T-cell (primary cell): Measurements from ENCODE around the gene MAPK7. TPM values are rescaled to one million over a fixed set of nuclear protein-coding genes. Genes with fewer than 3 reads are reported as not detected.
A peak's percentile ranks its signal among the peaks of the same experiment; 100 is the strongest.

Experiments used
- ATAC-seq, 4 experiments: fragments of 200-7000 bp in 3 of 4; fragments of 150-1000 bp in 1 of 4; cut with Tn5 transposase; replicated peaks in 1 of 4; 1 replicate in 3 of 4; 2 replicates in 1 of 4; pipeline ENCODE4 v1.10.0; 2021; ENCODE audit warnings: moderate library complexity in 3 of 4, mild to moderate bottlenecking in 2 of 4, moderate number of reproducible peaks in 1 of 4
- CTCF ChIA-PET, 2 donors: fragments of 300-600 bp; sonication (Branson Sonifier 250); formaldehyde crosslinking; loops; one replicate each; lab custom pipeline; 2022; ENCODE audit warnings: antibody characterized with exemption in 2 of 2; lab: Charles Lee
- POLR2A ChIA-PET, 2 donors: fragments of 300-600 bp; sonication (Branson Sonifier 250); formaldehyde crosslinking; loops; one replicate each; lab custom pipeline; 2022; ENCODE audit warnings: antibody characterized with exemption in 2 of 2; lab: Charles Lee
- DNase-seq, 35 experiments: peaks; one replicate each; pipeline versions ENCODE4 v3.0.0 to v3.0.0-alpha.2; 2013 to 2023
- H3K27ac ChIP-seq: one replicate; pipeline ENCODE4 v1.5.1; 2013; ENCODE audit warnings: low read length
- H3K27me3 ChIP-seq, 2 experiments: replicated peaks in 1 of 2; 1 replicate in 1 of 2; 2 replicates in 1 of 2; pipeline versions ENCODE4 v1.6.1 to v1.7.0; 2013; ENCODE audit warnings: low read length in 1 of 2, mixed read lengths in 1 of 2; ENCODE audit not compliant: control insufficient read depth in 2 of 2, insufficient read depth in 2 of 2; ENCODE audit errors: extremely low read depth in 1 of 2
- H3K36me3 ChIP-seq, 2 donors: 1 replicate in 1 of 2; 2 replicates in 1 of 2; pipeline versions ENCODE4 v1.6.1 to v1.7.0; 2013; ENCODE audit warnings: low read length in 1 of 2; ENCODE audit not compliant: control insufficient read depth in 2 of 2, insufficient read depth in 1 of 2; ENCODE audit errors: extremely low read depth in 1 of 2
- H3K4me1 ChIP-seq, 2 experiments: 1 replicate in 1 of 2; 2 replicates in 1 of 2; pipeline versions ENCODE4 v1.6.1 to v1.7.0; 2013; ENCODE audit warnings: low read length in 2 of 2, mixed read lengths in 1 of 2; ENCODE audit not compliant: insufficient read depth in 2 of 2, control insufficient read depth in 1 of 2; ENCODE audit errors: extremely low read depth in 1 of 2
- H3K4me3 ChIP-seq, 2 donors: 1 replicate in 1 of 2; 2 replicates in 1 of 2; pipeline versions ENCODE4 v1.5.1 to v1.7.0; 2013; ENCODE audit warnings: mild to moderate bottlenecking in 2 of 2, low read length in 1 of 2, moderate library complexity in 1 of 2; ENCODE audit not compliant: control insufficient read depth in 1 of 2; ENCODE audit errors: extremely low read depth in 1 of 2
- H3K9me3 ChIP-seq: 2 replicates; pipeline ENCODE4 v1.7.0; 2013
- H3K27ac Mint-ChIP-seq, 2 donors: one replicate each; pipeline ENCODE4 v1.8.0; 2020 to 2021; ENCODE audit warnings: mild to moderate bottlenecking in 2 of 2, mixed read lengths in 2 of 2
- H3K27me3 Mint-ChIP-seq, 2 donors: one replicate each; pipeline ENCODE4 v1.8.0; 2021 to 2022; ENCODE audit warnings: mixed read lengths in 2 of 2
- H3K36me3 Mint-ChIP-seq: one replicate; pipeline ENCODE4 v1.8.0; 2021; ENCODE audit warnings: mixed read lengths
- H3K4me1 Mint-ChIP-seq, 3 donors: one replicate each; pipeline ENCODE4 v1.8.0; 2020 to 2022; ENCODE audit warnings: mixed read lengths in 3 of 3, mild to moderate bottlenecking in 1 of 3
- H3K4me3 Mint-ChIP-seq, 3 donors: one replicate each; pipeline ENCODE4 v1.8.0; 2020 to 2022; ENCODE audit warnings: mild to moderate bottlenecking in 3 of 3, mixed read lengths in 3 of 3, moderate library complexity in 3 of 3
- H3K9me3 Mint-ChIP-seq, 3 donors: one replicate each; pipeline ENCODE4 v1.8.0; 2020 to 2022; ENCODE audit warnings: mixed read lengths in 3 of 3
- WGBS: methylation state at CpG from one replicate; pipeline ENCODE4 v1.1.5; 2013; ENCODE audit warnings: missing lambda C conversion rate; ENCODE audit not compliant: insufficient coverage; 5-methylcytosine and 5-hydroxymethylcytosine counted together
- total RNA-seq, 35 experiments: library from RNA in 6 of 35; stranded (reverse) in 6 of 35; fragments of 120-200 nt in 1 of 35; gene quantifications; one replicate each; pipeline versions ENCODE4 v1.2.1 to v1.2.4 and lab custom pipeline; 2013 to 2026

Gene MAPK7
- total RNA-seq, 5 donors from 2014 or later (not counting 1 experiment from before 2014, with no cell fraction given), result 14.6 to 29.8 (median 27.9) TPM

DNA sequence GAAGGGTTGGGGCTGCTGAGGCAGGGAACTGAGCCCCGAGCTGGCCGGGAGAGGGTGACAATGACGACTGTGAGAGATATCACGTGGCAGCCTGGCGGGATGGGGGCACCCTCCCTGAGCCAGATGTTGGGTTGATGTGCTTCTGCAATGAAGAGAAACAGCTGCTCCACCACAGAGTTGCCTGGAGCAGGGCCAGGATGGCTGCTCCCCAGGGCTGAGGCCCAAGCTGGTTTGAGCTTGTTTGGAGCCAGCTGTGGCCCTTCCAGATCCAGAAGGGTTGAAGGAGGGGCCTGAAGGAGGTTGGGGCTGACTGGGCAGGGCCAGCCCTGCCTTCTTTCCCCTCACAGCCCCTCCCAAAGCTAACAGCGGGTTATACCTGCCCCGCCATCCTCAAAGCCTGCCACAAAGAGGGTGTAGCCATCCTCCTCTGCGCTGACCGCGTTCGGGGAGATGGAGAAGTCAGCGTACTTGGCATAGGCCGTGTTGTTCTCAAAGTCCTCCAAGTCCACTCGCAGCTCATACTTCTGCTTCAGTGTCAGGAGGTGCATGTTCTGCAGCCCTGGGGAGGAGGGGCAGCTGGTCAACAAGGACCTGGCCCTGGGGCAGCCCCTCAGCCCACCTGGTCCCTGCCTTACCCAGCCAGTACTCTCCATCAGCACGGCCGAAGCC, 6.6 kb downstream of the MAPK7 start:
- Mint-ChIP-seq H3K27me3 (peaks cover 0 to 4% of the 10 kb centered on the region in 2 donors), H3K36me3 (peaks cover 33% of the 10 kb centered on the region), H3K4me3 (no peak overlapping the region), H3K27ac (no peak overlapping the region), H3K4me1 (peaks cover 2 to 14% (median 9%) of the 10 kb centered on the region in 3 donors), H3K9me3 (no peaks in the 10 kb centered on the region)
- Histone ChIP-seq H3K27me3 (peaks cover 0 to 8% of the 10 kb centered on the region in 2 experiments), H3K36me3 (peaks cover 0 to 26% of the 10 kb centered on the region in 2 donors), H3K9me3 (no peaks in the 10 kb centered on the region), H3K4me3 (no peak overlapping the region), H3K27ac (no peak overlapping the region), H3K4me1 (peaks cover 0 to 2% of the 10 kb centered on the region in 2 experiments)
- POLR2A ChIA-PET, result interaction anchor here in 1 of 2 donors (0.6 kb wide), 1 partner anchor 152 kb away, joined by 4 read pairs; no protein-coding TSS in a partner anchor
- DNase-seq (no peak), ATAC-seq (no peak)
- 74% methylated on average over 14 of the region's 16 CpGs for WGBS
- CTCF ChIA-PET, result no interaction called here

GRCh38 chr17:19385521-19385983, 7.3 kb downstream of the MAPK7 start:
- H3K27me3 Mint-ChIP-seq, result peaks cover 0 to 4% of the 10 kb centered on the region in 2 donors
- POLR2A ChIA-PET, result no interaction called here
- H3K4me3 Mint-ChIP-seq, result no peak overlapping the region
- H3K9me3 Mint-ChIP-seq, result no peaks in the 10 kb centered on the region
- DNase-seq (no peak), ATAC-seq (no peak)
- peaks cover 2 to 14% (median 9%) of the 10 kb centered on the region in 3 donors for H3K4me1 Mint-ChIP-seq
- Histone ChIP-seq H3K27me3 (peaks cover 0 to 8% of the 10 kb centered on the region in 2 experiments), H3K9me3 (no peaks in the 10 kb centered on the region), H3K4me3 (no peak overlapping the region), H3K27ac (no peak overlapping the region), H3K4me1 (peaks cover 0 to 2% of the 10 kb centered on the region in 2 experiments), H3K36me3 (peaks cover 0 to 21% of the 10 kb centered on the region in 2 donors)
- no peak overlapping the region for H3K27ac Mint-ChIP-seq
- 80% methylated on average over 1 of the region's 9 CpGs for WGBS
- CTCF ChIA-PET, result no interaction called here
- H3K36me3 Mint-ChIP-seq, result peaks cover 27% of the 10 kb centered on the region

- peaks cover 0 to 2% of the 10 kb centered on the region in 2 experiments for H3K4me1 ChIP-seq
- DNase-seq, result peak in 1 of 35 experiments; percentile 38
- no peak overlapping the region for H3K4me3 ChIP-seq
- peaks cover 0 to 4% of the 10 kb centered on the region in 2 donors for H3K27me3 Mint-ChIP-seq
- 67% methylated on average over 18 of the region's 20 CpGs for WGBS
- H3K9me3 Mint-ChIP-seq, result no peaks in the 10 kb centered on the region
- peaks cover 0 to 17% of the 10 kb centered on the region in 2 donors for H3K36me3 ChIP-seq
- H3K27ac ChIP-seq, result no peak overlapping the region
- H3K36me3 Mint-ChIP-seq, result peaks cover 20% of the 10 kb centered on the region
- ATAC-seq, result no peak
- CTCF ChIA-PET, result interaction anchor here in 1 of 2 donors (0.6 kb wide), 1 partner anchor 46 kb away, joined by 3 read pairs; no protein-coding TSS in a partner anchor
- POLR2A ChIA-PET, result interaction anchor here in 1 of 2 donors (0.5 kb wide), 1 partner anchor 224 kb away, joined by 3 read pairs; no protein-coding TSS in a partner anchor
- no peak overlapping the region for H3K27ac Mint-ChIP-seq
- H3K4me3 Mint-ChIP-seq, result no peak overlapping the region
- H3K4me1 Mint-ChIP-seq, result peaks cover 2 to 14% (median 7%) of the 10 kb centered on the region in 3 donors
- peaks cover 0 to 13% of the 10 kb centered on the region in 2 experiments for H3K27me3 ChIP-seq
- H3K9me3 ChIP-seq, result no peaks in the 10 kb centered on the region
Measured at GRCh38 chr17:19386051-19386929, 8.0 kb downstream of the MAPK7 start.

DNA sequence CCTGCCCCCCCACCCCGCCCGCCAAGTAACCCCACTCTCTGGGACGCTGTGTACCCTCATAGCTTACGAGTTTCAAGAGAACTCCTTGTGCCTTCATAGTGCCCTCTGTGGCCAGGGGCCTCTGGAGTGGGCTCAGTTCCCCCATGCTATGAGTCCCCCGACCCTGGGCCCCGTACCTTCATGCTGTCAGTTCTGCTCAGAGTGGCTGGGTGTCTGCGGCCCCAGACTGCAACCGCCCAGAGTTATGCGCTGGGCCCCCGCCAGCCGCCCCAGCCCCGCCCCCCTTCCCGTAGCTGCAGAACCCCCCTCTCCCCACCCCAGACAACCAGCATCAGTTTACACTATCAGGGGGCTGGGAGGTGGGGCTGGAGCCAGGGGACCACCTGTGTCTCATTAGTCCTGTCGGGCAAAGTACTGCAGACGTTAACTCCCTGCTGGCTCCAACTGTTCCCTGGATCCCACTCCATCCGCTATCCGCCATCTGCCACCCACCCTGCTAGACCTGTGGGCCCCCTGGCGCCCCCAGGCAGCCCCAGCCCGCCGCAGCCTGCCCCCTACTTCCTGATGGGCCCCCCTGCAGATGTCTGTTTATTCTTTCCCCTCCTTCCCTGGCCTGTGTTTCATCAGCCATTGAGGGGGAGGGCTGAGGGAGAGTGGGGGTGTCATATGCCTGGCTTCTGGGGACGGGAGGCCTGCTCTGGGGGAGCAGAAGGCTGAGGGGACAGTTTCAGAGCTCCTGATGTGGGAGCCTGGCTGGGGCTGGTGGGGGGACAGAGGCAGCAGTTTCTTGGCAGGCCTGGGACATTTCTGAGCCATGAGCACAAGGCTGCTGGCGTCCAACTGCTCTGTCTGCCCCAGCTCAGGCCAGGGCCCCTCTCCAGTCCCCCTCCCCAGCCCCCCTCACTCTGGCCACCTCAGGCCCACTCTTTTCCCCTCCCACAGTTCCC, 8.9 kb downstream of the MAPK7 start, which contains the start of gene MFAP4:
TSS of gene MFAP4 (minus strand) at position 217 of the 947 bp plus-strand sequence. CDS start at position 182, 35 bp downstream.
- Histone ChIP-seq H3K27ac (no peak within 1 kb of the TSS), H3K36me3 (peaks cover 0 to 15% of the 10 kb centered on the region in 2 donors), H3K4me1 (peaks cover 0 to 2% of the 10 kb centered on the region in 2 experiments), H3K27me3 (peaks cover 0 to 13% of the 10 kb centered on the region in 2 experiments), H3K4me3 (no peak within 1 kb of the TSS), H3K9me3 (no peaks in the 10 kb centered on the region)
- H3K27ac Mint-ChIP-seq, result no peak within 1 kb of the TSS
- peaks cover 2 to 14% (median 7%) of the 10 kb centered on the region in 3 donors for H3K4me1 Mint-ChIP-seq
- DNase-seq (no peak), ATAC-seq (no peak)
- ChIA-PET POLR2A (no interaction called here), CTCF (no interaction called here)
- H3K9me3 Mint-ChIP-seq, result no peaks in the 10 kb centered on the region
- H3K27me3 Mint-ChIP-seq, result peaks cover 0 to 4% of the 10 kb centered on the region in 2 donors
- 22% methylated on average over 5 of the region's 22 CpGs for WGBS
- peaks cover 16% of the 10 kb centered on the region for H3K36me3 Mint-ChIP-seq
- no peak within 1 kb of the TSS for H3K4me3 Mint-ChIP-seq

DNA sequence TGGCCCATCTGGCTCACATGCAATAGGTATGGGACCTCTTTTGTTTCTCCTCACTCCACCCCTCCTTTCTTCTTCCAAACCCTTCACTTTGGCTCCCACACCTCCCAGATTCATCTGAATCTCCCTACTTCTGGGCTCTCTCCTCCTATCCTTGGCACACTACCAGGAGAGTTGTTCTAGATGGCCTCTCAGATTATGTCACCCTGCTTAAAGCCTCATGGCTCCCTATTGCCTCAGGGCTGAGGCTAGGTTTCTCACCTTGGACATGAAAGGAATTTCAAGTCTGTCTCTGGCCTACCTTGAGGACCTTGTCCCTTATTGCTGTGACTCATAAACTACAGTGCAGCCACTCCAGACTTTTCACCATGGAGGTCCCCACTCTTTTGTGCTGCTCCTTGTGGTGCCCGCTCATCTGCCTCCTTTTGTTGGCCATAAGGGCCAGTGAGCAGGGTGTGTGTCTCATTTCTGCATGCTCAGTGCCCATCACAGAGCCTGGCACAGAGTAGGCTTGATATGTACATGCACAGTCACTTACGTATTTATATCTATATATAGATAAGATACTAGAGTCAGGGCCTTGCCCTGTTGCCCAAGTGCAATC, 9.7 kb downstream of the MAPK7 start:
- H3K4me1 Mint-ChIP-seq, result peaks cover 2 to 14% (median 7%) of the 10 kb centered on the region in 3 donors
- DNase-seq, result no peak
- no CpG with 5 or more reads among the region's 2 CpGs for WGBS
- no peak for ATAC-seq
- ChIA-PET POLR2A (no interaction called here), CTCF (no interaction called here)
- Histone ChIP-seq H3K4me1 (peaks cover 0 to 2% of the 10 kb centered on the region in 2 experiments), H3K4me3 (no peak overlapping the region), H3K27me3 (peaks cover 0 to 13% of the 10 kb centered on the region in 2 experiments), H3K36me3 (peaks cover 0 to 13% of the 10 kb centered on the region in 2 donors), H3K9me3 (no peaks in the 10 kb centered on the region), H3K27ac (no peak overlapping the region)
- H3K36me3 Mint-ChIP-seq, result peaks cover 14% of the 10 kb centered on the region
- H3K27me3 Mint-ChIP-seq, result peaks cover 0 to 4% of the 10 kb centered on the region in 2 donors
- no peak overlapping the region for H3K27ac Mint-ChIP-seq
- no peaks in the 10 kb centered on the region for H3K9me3 Mint-ChIP-seq
- no peak overlapping the region for H3K4me3 Mint-ChIP-seq
